Tibial nerve (tissue), 4 donors: ENCODE results near the gene CCDC183.

Experiments used
- CTCF ChIP-seq, 5 experiments: fragments of 200-600 bp in 3 of 5; fragments of 450-650 bp in 2 of 5; sonication (generic) in 3 of 5; IDR thresholded peaks; one replicate each; pipeline ENCODE4 v1.5.1; 2016 to 2019; ENCODE audit warnings: antibody characterized with exemption in 5 of 5, mild to moderate bottlenecking in 3 of 5, moderate library complexity in 2 of 5
- EP300 ChIP-seq, 2 donors: sonication (generic); formaldehyde crosslinking; IDR thresholded peaks; one replicate each; pipeline ENCODE4 v1.6.1; 2017; ENCODE audit warnings: antibody characterized with exemption in 2 of 2, mild to moderate bottlenecking in 1 of 2
- POLR2A ChIP-seq, 2 donors: fragments of 450-650 bp; IDR thresholded peaks; one replicate each; pipeline ENCODE4 v1.6.1; 2017; ENCODE audit warnings: antibody characterized with exemption in 2 of 2, mild to moderate bottlenecking in 2 of 2, moderate library complexity in 2 of 2

- TF ChIP-seq POLR2A (IDR thresholded peaks at IDR 0.05) (no peak), EP300 (IDR thresholded peaks at IDR 0.05) (no peak), CTCF (IDR thresholded peaks at IDR 0.05) (no peak)
Measured at GRCh38 chr9:136753371-136754058, 42.6 kb upstream of the CCDC183 start.
